Renal cortical epithelial cell (primary cell): ENCODE measurements around the gene MUSTN1. TPM values are rescaled to one million over a fixed set of nuclear protein-coding genes. Genes with fewer than 3 reads are reported as not detected.

Experiments used
- DNase-seq: peaks from one replicate; pipeline ENCODE4 v3.0.0-alpha.2; 2011; ENCODE audit warnings: low read depth
- total RNA-seq: library from RNA; depleted of rRNA; stranded (reverse); fragments of >200 nt; gene quantifications from 2 replicates; pipeline ENCODE4 v1.2.3, GENCODE V29; 2014

MUSTN1 gene
- total RNA-seq, 1 donor from 2014 or later: not detected

DNA sequence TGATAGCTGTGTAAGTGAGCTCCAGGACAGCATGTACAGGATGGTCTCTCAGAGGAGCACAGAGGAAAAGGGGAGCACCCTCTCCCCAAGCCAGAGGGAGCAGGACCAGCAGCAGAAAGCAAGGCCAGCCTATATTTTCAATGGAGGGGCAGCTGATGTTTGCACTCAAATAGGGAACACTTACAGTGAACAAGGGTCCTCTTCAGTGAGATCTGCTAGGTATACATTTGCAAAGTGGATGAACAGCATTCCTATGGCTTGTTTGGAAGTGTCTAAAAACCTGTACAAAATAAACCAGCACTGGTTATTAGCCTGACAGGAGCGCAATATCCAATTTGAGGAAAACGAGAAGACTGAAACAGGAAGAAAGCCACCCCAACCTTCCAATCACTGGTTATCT, 17.6 kb upstream of the MUSTN1 start:
- no peak for DNase-seq

DNA sequence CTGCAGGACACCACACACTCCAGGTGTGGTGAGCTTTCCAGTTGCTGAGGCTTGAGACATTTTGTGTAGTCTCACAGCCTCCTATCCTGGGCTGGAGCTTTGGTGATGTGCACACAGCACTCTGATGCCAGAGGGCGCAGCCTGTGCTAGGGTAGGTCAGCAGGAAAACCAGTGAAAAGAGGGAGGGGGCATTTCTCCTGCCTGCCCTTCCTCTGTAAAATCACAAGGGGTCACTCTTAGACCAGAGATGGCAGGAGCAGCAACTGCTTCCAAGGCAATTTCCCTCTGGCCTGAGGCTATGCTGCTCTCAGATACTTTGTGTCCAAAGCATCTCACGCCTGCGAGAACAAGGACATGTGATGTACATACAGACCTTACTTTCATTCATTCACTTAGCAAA, 16.5 kb upstream of the MUSTN1 start:
- peak; percentile 56 for DNase-seq

DNA sequence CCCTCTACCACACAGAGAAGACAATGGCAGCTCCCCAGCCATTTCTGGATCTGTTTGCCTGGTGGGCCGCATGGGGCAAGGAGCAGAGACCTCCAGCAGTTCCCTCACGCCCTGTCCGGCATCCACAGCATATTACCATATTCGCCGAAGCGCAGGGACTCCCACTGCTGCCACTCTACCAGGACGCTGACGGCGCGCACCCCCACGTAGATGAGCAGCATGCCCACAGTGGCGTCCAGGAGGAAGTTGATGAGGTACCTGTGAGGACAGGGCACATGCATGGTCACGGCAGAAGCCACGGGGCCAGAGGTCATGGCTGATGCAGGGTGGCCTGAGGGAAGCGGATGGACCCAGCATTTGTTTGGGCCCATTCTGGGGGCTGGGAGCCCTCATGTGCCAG, 14.8 kb upstream of the MUSTN1 start:
- no peak for DNase-seq

- peak; percentile 16 for DNase-seq
These were observed 13.8 kb upstream of the MUSTN1 start for GRCh38 chr3:52848617-52849016.

DNA sequence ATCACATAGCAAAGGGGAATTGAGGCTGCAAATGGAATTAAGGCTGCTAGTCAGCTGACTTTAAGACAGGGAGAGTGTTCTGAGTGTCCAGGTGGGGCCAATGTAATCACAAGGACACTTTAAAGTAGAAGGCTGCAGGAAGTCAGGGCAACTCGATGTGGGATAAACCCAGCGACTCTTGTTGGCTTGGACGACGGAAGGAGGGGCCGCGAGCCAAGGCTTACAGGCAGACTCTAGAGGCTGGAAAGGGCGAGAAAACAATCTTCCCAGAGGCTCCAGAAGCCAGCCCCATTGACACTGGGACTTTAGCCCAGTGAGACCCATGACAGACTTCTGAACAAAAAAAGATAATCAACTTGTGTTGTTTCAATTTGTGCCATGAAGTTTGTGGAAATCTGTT, 12.9 kb upstream of the MUSTN1 start:
- DNase-seq: no peak

GRCh38 chr3:52847241-52847640, 12.4 kb upstream of the MUSTN1 start:
- no peak for DNase-seq

DNA sequence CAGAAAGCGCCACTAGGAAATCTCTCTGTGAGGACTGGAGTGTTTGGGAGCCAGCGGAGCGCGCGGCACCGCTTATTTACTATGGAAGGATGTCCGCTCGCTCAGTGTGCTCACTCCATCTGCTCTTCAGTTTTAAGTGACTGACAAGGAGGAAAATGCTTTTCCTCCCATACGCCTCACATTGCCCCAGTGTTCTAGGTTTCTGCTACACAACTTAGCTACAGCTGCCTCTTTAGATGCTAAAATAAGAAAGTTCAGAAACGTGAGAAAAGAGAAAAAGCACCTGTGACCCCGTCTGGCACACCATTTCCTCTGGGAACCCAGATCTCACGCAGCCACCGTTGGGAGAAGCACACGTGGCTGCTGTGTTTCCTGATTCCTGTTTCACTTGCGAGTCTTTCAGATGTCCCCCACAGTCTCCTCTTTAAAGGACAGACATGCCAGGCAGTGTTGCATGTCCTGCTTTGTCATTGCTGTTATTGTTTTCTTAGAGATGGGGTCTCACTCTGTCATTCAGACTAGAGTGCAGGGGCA, 11.7 kb upstream of the MUSTN1 start:
- no peak for DNase-seq

DNA sequence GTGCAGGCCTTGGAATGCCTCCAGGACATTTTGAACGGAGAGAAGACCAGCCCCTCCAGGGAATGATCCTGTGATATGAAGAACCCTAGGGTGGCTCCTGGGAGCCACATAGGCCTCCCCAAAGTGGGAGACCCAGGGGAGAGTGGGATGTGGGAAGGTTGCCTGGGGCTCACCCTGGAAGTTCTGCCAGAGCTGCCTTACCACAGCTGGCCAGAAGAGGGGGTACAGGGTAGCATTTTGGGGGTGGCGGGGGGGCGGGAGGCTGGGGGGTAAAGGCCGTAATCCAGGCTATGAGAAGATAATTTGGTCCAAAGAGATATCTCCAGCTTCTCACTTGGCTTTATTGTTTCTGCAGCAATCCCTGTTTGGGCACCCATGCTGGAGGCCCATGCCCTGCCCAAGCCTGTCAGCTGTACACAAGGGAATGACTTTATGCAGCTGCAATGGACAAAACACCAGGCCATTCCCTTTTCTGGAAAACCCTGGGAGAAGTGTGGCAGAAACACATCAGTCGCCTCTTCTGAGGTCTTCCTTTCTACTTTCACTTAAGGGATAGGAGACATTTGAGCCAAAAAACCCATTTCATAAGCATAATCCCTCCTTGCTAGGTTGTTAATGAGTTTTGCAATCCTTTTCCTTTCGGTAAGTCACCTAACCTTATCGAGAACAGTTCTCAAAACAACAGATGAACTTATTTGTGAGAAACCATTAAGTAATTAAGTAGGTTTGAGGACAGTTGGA, 11.0 kb upstream of the MUSTN1 start:
- DNase-seq: no peak

- no peak for DNase-seq
These were observed 10.3 kb upstream of the MUSTN1 start for GRCh38 chr3:52845157-52845556.

DNA sequence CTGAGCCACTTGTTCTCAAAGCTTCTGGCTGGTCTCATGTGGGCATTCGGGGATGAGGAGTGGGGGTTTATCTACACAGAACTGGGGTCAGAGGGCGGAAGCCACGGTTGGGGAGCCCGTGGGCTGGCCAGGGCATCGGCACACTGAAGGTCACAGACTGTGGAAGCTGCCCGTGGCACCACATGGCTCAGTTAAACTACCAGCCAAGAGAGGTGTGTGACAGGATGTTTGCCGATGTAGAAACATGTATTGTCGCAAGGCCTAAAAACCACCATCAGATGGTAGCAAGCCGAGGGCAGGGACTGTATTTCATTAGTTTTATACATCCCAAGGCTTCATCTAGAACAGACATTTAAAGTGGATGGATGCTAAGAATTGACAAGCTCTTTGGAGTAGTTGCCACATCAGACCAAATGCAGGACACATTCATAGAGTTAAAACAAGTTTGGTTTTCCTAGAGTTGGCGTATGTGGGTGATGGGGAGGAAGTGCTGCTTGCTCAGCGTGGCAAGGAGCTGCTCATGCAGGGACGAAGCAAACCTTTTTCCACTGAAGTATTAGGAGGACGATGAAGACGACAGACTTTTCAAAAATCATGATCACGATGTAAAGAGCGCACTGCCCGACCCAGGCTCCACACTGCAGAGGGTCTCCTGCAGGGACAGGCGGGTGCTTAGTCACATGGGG, 9.6 kb upstream of the MUSTN1 start:
- DNase-seq: no peak

DNA sequence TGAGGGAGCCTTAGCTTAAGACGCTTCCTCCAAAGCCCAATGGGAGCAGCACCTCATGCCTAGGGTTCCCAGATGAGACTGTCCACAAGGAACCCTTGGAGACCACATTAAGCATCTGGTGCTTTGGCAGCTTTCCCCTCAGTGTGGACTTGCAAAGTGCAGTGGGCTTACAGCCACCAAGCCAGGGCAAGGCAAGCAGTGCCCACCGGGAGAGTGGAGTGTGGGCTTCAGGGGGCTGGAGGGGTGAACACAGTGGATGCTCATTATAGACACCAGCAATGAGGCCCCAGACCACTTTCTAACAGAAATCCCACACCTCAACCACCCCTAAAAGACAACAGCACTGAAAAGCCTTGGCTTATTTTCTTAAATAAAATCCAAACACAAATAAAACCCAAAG, 9.1 kb upstream of the MUSTN1 start:
- DNase-seq: no peak

GRCh38 chr3:52843108-52843865, 8.5 kb upstream of the MUSTN1 start:
- no peak for DNase-seq

- DNase-seq: no peak
These were observed 7.6 kb upstream of the MUSTN1 start for GRCh38 chr3:52842424-52842823.

DNA sequence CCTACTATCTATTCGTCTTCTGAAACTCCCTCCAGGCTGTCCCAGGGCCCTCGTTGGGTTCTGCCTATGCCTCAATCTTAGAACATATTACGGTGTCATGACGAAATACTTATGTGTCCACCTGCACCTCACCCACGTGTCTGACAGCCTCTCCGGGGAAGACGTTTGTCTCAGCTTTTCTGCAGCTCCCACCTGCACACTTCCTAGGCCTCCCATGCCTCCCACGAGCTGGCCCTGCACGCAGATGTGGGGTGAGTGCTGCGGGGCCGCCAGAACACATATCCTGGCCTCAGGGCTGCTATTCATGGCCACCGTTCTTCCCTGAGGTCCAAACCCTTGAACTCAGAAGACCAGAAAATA, 7.1 kb upstream of the MUSTN1 start:
- DNase-seq: no peak

DNA sequence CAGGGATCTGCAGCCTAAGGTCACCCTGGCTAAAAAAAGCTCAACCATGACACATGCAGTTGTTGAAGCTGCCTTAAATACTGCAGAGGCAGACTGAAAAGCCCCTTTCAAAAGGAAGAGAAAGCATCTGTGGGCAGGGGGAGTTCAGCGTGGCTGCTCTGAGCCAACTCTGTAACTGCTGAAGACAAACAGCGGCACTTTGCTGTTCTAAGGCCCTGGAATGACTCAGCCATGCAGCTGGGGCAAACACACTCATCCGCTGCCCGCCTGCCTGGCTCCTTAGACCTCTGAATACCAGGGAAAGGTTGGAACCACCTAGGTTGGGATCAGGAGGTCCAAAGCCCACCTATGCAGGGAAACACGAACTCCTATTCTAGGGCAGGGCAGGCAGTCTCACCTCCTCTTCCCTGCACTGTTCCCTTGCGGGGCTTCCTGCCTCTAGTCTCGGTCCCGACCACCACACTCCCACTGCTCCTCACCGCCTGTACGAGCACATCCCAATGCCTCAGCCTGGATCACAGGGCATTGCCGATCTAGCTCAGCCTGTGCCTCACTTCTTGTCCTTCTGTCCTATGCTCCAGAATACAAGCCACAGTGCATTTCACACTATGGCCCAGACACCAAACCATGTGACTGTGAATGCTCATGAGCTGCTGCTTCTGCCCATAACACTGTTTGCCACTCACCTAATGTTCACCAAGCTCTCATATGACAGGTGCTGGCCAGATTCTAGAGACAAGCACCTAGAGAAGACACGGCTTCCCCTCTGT, 6.6 kb upstream of the MUSTN1 start:
- no peak for DNase-seq

DNA sequence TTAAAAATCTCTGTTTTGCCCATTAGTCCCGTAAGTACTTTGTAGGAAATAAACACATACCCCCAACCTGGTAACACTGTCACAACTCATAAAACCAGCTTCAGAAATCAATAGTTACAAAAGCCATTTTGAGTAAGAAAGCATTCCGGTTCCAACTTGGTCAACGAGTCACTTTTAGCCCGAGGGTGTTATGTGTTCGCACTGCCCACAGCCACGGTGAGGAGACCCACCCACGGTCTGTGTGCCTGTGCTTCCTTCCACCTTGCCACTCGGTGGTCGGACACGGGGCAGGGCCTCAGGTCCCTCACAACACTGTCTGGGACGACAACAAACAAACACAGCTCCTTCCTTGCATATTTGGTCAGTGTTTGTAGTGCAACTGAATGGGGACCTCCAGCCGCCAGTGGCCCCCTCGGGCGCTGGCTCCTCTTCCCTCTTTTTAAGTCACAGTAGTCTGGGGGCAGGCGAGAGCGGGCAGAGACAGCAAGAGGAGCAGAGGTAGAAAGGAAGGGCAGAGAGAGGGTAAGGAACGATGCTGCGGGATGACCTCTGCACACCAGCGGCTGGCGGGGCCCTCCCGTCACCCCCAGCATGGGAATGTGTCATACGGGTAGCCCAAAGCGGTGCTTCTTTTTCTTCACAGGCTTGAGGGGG, 5.2 kb upstream of the MUSTN1 start:
- DNase-seq: peak; percentile 6

DNA sequence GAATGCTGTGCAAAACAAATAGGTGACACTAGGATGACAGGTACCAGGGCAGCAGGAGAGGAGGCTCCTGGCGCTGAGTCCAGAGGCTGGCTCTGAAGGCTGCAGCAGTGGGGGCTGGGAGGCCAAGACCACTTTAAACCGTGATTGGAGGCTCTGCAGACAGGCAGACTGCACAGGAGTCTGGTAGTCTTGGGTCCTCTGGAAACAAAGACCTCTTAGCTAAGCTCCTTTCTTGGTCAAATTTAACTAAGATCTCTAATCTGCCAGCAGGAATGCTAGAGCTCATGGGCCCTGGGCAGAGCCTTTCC, 4.4 kb upstream of the MUSTN1 start:
- no peak for DNase-seq

DNA sequence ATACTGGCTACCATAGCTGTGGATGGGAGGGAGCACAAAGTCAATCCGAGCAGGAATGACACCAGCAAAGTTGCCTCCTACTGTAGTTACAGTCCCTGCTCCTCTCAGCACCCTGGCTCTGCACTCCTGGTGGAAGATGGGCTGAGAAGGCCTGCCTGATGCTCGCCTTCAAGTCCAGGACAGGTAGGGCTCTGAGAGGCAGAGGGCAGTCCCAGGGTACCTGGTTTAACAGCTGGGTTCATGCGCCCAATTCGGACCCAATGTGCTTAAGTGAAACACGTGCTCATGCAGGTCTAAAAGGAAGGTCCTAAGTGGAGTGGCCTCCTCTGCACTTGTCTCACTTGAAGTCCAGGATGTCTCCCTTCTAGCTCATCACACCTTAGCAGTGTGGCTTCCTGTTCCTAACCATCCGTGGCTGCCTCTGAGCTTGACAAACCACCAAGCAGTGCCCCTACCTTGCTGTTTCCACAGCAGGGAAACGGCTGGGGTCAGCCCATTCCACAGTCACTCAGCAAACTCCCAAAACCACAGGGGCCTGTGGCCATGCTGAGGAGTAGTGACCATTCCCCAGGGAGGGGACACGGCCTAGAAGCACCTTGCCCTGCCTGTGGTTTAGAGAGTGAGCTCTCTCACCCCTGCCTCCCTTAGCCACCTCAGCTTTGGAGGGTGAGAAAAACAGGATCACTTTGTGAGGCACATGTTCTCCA, 3.9 kb upstream of the MUSTN1 start:
- DNase-seq: no peak

- no peak for DNase-seq
These were observed 2.2 kb upstream of the MUSTN1 start for GRCh38 chr3:52836986-52837385.

DNA sequence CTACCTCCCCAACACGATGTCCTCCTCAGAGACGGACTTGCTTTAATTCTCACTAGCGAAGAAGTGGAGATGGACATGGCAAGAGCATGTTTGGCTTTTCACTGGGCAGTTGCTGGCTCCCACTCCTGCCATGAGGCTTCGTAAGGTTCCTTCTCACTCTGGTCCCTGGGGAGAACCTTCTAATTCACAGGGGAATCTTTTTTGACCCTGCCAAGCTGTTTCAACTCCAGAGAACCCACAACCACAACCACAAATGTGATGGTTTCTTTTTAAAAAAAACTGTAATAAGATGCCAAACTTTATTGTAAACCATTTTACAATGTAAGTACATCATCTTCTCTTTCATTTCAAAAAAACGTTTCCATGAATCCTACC, 1.6 kb upstream of the MUSTN1 start:
- no peak for DNase-seq
